AG10803 (cell line): ENCODE measurements around the gene HNRNPF.

Source experiments
- DNase-seq: peaks from one replicate; pipeline ENCODE4 v3.0.0; 2010; ENCODE audit warnings: low read depth
- H3K4me3 ChIP-seq: 2 replicates; pipeline ENCODE4 v1.5.1; 2011; ENCODE audit warnings: mild to moderate bottlenecking, low read length, control low read depth
- TF ChIP-seq, protein P1 (sequence below): conservative IDR thresholded peaks from 2 replicates; pipeline ENCODE4 v1.5.1; 2011; ENCODE audit warnings: mild to moderate bottlenecking, low read length, control low read depth, inconsistent platforms

The HNRNPF gene

DNA sequence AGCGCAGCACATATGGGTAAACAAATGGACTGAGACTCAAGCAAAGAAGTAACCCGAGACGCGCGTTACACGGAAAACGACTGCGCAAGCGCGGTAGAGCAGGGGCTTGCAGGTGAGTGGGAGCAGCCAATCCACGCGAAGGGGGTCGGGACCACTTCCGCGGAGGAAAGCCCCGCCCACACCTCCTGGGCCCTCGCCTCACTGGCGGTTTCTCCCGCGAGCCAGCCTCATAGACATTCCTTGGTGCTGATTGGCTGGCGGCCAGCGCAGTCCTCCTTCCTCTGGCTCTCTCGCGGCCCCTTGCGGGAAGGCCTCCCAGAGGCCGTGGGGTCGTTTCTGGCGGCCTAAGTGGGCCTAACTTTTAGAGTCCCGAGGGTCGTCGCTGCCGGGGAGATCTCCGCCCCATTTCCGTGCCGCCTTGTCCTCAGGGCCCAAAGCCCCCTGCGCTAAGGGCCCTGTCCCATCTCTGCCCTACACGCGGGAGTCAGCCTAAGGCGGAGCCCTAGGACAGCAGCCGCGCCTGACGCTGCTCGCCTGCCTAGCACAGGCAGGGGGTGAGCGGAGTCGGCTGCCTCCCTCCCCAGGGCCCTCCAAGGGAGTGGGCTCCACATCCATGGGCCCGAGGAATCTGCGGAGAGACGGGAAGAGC is 46.7 kb downstream of the HNRNPF start:
- DNase-seq, result peak; percentile 70
- TF ChIP-seq, protein P1, sequence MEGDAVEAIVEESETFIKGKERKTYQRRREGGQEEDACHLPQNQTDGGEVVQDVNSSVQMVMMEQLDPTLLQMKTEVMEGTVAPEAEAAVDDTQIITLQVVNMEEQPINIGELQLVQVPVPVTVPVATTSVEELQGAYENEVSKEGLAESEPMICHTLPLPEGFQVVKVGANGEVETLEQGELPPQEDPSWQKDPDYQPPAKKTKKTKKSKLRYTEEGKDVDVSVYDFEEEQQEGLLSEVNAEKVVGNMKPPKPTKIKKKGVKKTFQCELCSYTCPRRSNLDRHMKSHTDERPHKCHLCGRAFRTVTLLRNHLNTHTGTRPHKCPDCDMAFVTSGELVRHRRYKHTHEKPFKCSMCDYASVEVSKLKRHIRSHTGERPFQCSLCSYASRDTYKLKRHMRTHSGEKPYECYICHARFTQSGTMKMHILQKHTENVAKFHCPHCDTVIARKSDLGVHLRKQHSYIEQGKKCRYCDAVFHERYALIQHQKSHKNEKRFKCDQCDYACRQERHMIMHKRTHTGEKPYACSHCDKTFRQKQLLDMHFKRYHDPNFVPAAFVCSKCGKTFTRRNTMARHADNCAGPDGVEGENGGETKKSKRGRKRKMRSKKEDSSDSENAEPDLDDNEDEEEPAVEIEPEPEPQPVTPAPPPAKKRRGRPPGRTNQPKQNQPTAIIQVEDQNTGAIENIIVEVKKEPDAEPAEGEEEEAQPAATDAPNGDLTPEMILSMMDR, result peak; percentile 34
- peak overlapping the region; percentile 44 for H3K4me3 ChIP-seq

DNA sequence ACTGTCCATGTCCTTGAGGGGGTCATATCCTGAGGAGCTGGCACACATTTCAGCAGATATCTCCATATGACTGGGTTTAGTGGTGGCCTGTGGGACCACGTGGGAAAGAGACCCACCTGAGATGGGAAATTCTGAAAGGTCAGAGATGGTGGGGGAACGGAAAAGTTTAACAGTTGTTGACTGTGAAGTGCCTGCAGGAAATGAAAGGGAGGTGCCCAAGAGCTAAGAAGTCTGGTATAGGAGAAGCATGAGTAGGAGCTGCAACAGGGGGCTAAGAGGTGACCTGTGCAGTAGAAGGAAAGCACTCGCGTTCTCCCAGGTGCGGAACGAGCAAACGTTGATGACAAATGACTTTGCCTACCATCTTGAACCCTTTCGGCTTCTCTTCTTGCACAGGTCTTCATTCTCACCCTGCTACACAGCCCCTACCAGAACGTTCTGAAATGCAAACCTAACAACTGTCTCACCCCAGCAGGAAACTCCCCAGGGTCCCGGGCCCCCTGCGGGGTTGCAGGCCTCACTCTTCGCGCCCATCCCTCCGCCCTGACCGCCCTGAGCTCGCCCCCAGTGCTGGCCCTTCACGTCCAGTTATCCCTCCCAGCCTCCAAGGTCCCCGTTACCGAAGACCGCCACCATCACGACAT is 47.3 kb downstream of the HNRNPF start:
- DNase-seq, result no peak
- TF ChIP-seq, protein P1, result no peak
- H3K4me3 ChIP-seq, result peak overlapping the region; percentile 44

DNA sequence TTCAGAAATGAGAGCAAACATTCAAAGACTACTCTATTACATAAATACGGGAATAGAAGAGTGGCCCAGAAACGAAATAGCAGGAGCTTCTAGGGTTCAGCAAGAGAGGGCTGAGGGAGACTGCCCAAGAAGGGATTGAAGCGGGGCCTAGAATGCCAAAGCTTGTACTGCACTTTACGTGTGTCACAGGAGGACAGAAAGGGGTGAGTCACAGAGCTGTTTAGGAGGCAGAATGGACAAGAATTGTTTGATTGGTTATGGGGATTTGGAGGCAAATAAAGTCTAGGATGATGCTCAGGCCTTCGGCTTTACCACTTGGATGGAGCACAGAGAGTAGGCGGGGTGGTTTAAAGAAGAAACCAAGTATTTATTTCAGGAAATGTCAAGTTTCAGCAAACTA is 48.9 kb downstream of the HNRNPF start:
- no peak for DNase-seq
- TF ChIP-seq, protein P1, result no peak
- no peak overlapping the region for H3K4me3 ChIP-seq

DNA sequence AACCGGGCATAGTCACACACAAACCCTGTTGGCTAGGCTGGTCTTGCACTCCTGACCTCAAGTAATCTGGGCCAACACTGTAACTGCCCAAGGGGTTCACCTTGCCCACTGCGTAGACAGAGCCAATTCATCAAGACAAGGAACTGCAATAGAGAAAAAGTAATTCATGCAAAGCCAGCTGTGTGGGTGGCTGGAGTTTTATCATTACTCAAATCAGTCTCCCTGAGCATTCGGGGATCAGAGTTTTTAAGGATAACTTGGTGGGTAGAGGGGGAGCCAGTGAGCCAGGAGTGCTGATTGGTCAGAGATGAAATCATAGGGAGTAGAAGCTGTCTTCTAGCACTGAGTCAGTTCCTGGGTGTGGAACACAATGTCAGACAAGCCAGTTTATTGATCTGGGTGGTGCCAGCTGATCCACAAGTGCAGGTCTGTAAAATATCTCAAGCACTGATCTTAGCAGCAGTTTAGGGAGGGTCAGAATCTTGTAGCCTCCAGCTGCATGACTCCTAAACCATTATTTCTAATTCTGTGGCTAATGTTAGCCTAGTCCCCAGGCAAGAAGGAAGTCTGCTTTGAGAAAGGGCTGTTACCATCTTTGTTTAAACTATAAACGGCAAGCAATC is 53.1 kb downstream of the HNRNPF start:
- DNase-seq, result no peak
- TF ChIP-seq, protein P1, result no peak
- H3K4me3 ChIP-seq, result no peak overlapping the region

DNA sequence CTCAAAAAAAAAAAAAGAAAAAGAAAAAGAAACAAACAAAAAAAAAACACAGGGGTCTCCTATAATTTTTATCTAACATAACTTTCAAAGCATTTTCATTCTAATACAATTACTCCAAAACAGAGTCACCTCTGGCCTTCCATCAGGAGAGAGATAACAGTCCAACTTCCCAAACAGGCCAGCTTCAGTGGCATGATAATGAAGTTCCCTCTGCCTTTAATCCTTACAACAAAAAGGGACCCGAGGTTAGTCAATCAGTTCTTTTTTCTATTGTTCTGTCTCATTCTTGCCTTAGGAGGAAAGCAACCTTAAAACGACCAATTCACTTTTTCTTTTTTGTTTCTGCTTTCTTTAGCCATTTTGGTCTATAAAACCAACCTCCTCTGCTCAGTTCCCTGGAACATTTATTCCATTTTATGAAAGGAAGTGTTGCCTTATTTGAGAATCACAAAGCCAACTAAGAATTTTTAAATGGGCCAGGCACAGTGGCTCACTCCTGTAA is 54.1 kb downstream of the HNRNPF start:
- TF ChIP-seq, protein P1, result no peak
- DNase-seq, result no peak
- no peak overlapping the region for H3K4me3 ChIP-seq

DNA sequence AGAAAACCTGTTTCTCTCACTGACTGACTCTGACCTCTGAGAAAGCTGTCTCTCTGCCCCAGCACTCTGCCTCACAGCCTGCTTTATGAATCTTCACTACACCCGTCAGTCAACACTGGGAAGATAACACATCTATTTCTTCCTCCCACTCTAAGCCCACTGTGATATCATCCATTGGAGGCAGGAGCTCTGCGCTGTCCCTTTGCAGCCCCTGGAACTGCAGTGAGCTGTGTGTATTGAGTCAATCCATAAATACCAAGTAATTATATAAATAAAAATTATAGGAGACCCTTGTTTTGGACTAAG is 54.7 kb downstream of the HNRNPF start:
- TF ChIP-seq, protein P1, result no peak
- H3K4me3 ChIP-seq, result no peak overlapping the region
- no peak for DNase-seq
